Activated T-cell treated with anti-CD3 and anti-CD28 coated beads, Interleukin-2, amount 50 U/mL, for 72 hours (primary cell): ENCODE measurements around the gene VTI1A. TPM values are rescaled to one million over a fixed set of nuclear protein-coding genes. Genes with fewer than 3 reads are reported as not detected.

ENCODE experiments used
- total RNA-seq, 2 donors: library from RNA; stranded (reverse); gene quantifications; one replicate each; pipeline ENCODE4 v1.2.3, GENCODE V29; 2022

Gene VTI1A
- total RNA-seq, 2 donors from 2014 or later = 65.5 to 71.8 TPM

Other genes with a start within 250 kb of the VTI1A start
- not detected for gene TECTB, start 163.8 kb upstream of the VTI1A start, total RNA-seq
- gene ACSL5, start 73.1 kb upstream of the VTI1A start, total RNA-seq = 10 to 100 TPM; 49.5 to 54.5 TPM
- gene ZDHHC6, start 301 bp upstream of the VTI1A start, total RNA-seq = 10 to 100 TPM; 61.1 to 78.7 TPM